H9 (cell line): ENCODE data around the gene NEGR1. TPM values are rescaled to one million over a fixed set of nuclear protein-coding genes. Genes with fewer than 3 reads are reported as not detected.

ENCODE experiments used
- DNase-seq: peaks from one replicate; pipeline ENCODE4 v3.0.0-alpha.2; 2017
- H2AFZ ChIP-seq: one replicate; pipeline ENCODE4 v1.6.1; 2013; ENCODE audit warnings: mild to moderate bottlenecking, low read length, control low read depth, moderate library complexity
- H2AK5ac ChIP-seq: 2 replicates; pipeline ENCODE4 v1.6.1; 2013; ENCODE audit warnings: low read length, control low read depth, mixed read lengths; ENCODE audit not compliant: insufficient read length
- H2BK120ac ChIP-seq: one replicate; pipeline ENCODE4 v1.6.1; 2013; ENCODE audit warnings: low read depth, mild to moderate bottlenecking, low read length, control low read depth, inconsistent platforms; ENCODE audit not compliant: poor library complexity, severe bottlenecking
- H2BK12ac ChIP-seq: 2 replicates; pipeline ENCODE4 v1.6.1; 2013; ENCODE audit warnings: low read length, control low read depth, mixed read lengths, low read depth; ENCODE audit not compliant: insufficient read length
- H2BK15ac ChIP-seq: 2 replicates; pipeline ENCODE4 v1.6.1; 2013; ENCODE audit warnings: low read depth, low read length, control low read depth
- H2BK20ac ChIP-seq: one replicate; pipeline ENCODE4 v1.6.1; 2013; ENCODE audit warnings: low read depth, mild to moderate bottlenecking, low read length, control low read depth, inconsistent platforms; ENCODE audit not compliant: poor library complexity, severe bottlenecking
- H2BK5ac ChIP-seq: 2 replicates; pipeline ENCODE4 v1.6.1; 2013; ENCODE audit warnings: low read length, control low read depth, mixed read lengths; ENCODE audit not compliant: insufficient read length
- H3K14ac ChIP-seq: 2 replicates; pipeline ENCODE4 v1.6.1; 2013; ENCODE audit warnings: low read length, control low read depth; ENCODE audit not compliant: insufficient read depth
- H3K18ac ChIP-seq: 2 replicates; pipeline ENCODE4 v1.6.1; 2013; ENCODE audit warnings: low read depth, mild to moderate bottlenecking, mixed read lengths, low read length, control low read depth; ENCODE audit not compliant: insufficient read length
- H3K23ac ChIP-seq: 2 replicates; pipeline ENCODE4 v1.6.1; 2013; ENCODE audit warnings: low read length, control low read depth, mixed read lengths, low read depth; ENCODE audit not compliant: insufficient read length
- H3K23me2 ChIP-seq: 2 replicates; pipeline ENCODE4 v1.6.1; 2013; ENCODE audit warnings: low read depth, mild to moderate bottlenecking, mixed read lengths, low read length, control low read depth; ENCODE audit not compliant: insufficient read length, poor library complexity, severe bottlenecking
- H3K27ac ChIP-seq: 2 replicates; pipeline ENCODE4 v1.5.1; 2013; ENCODE audit warnings: low read length, control low read depth, mixed read lengths, low read depth; ENCODE audit not compliant: insufficient read length
- H3K27me3 ChIP-seq: 2 replicates; pipeline ENCODE4 v1.6.1; 2013; ENCODE audit warnings: low read length, control low read depth, inconsistent platforms; ENCODE audit not compliant: insufficient read depth
- H3K4ac ChIP-seq: 2 replicates; pipeline ENCODE4 v1.6.1; 2013; ENCODE audit warnings: low read depth, mild to moderate bottlenecking, control low read depth, inconsistent platforms, low read length, moderate library complexity
- H3K4me1 ChIP-seq: 2 replicates; pipeline ENCODE4 v1.6.1; 2013; ENCODE audit warnings: low read length, control low read depth, inconsistent platforms; ENCODE audit not compliant: insufficient read depth
- H3K4me2 ChIP-seq: 2 replicates; pipeline ENCODE4 v1.6.1; 2013; ENCODE audit warnings: low read length, control low read depth, mixed read lengths; ENCODE audit not compliant: insufficient read length, insufficient read depth
- H3K56ac ChIP-seq: 2 replicates; pipeline ENCODE4 v1.6.1; 2013; ENCODE audit warnings: low read depth, mild to moderate bottlenecking, mixed read lengths, low read length, control low read depth; ENCODE audit not compliant: insufficient read length
- H3K79me1 ChIP-seq: 2 replicates; pipeline ENCODE4 v1.6.1; 2013; ENCODE audit warnings: low read depth, mild to moderate bottlenecking, moderate library complexity, low read length, control low read depth, inconsistent platforms; ENCODE audit not compliant: insufficient read depth, poor library complexity, severe bottlenecking
- H3K79me2 ChIP-seq: 2 replicates; pipeline ENCODE4 v1.6.1; 2013; ENCODE audit warnings: low read length, control low read depth, inconsistent platforms; ENCODE audit not compliant: insufficient read depth
- H3K9ac ChIP-seq: 2 replicates; pipeline ENCODE4 v1.6.1; 2013; ENCODE audit warnings: low read length, control low read depth, mixed read lengths; ENCODE audit not compliant: insufficient read length; ENCODE audit errors: extremely low read depth
- H3K9me3 ChIP-seq: one replicate; pipeline ENCODE4 v1.6.1; 2013; ENCODE audit warnings: low read depth, low read length, inconsistent platforms; ENCODE audit not compliant: control insufficient read depth
- H3T11ph ChIP-seq: one replicate; pipeline ENCODE4 v1.6.1; 2013; ENCODE audit warnings: mild to moderate bottlenecking, low read length, control low read depth, inconsistent platforms
- H4K20me1 ChIP-seq: one replicate; pipeline ENCODE4 v1.6.1; 2013; ENCODE audit not compliant: control insufficient read depth, insufficient read length, insufficient read depth
- H4K5ac ChIP-seq: 2 replicates; pipeline ENCODE4 v1.6.1; 2013; ENCODE audit warnings: low read depth, mild to moderate bottlenecking, mixed read lengths, low read length, control low read depth; ENCODE audit not compliant: insufficient read length
- H4K8ac ChIP-seq: replicated peaks from 2 replicates; pipeline ENCODE4 v1.6.1; 2013; ENCODE audit warnings: low read length, control low read depth, mixed read lengths, low read depth; ENCODE audit not compliant: insufficient read length
- H4K91ac ChIP-seq: 2 replicates; pipeline ENCODE4 v1.6.1; 2013; ENCODE audit warnings: low read depth, mild to moderate bottlenecking, moderate library complexity, mixed read lengths, low read length, control low read depth; ENCODE audit not compliant: insufficient read length
- H3K27ac Mint-ChIP-seq, 3 experiments: 2 replicates in 2 of 3; 3 replicates in 1 of 3; pipeline ENCODE4 v1.8.0; 2020 to 2021; ENCODE audit warnings: mixed read lengths in 3 of 3, mild to moderate bottlenecking in 1 of 3, moderate library complexity in 1 of 3
- H3K27me3 Mint-ChIP-seq: 2 replicates; pipeline ENCODE4 v1.8.0; 2021; ENCODE audit warnings: low read depth, mild to moderate bottlenecking, moderate library complexity, mixed read lengths
- H3K36me3 Mint-ChIP-seq, 3 experiments: 2 replicates in 2 of 3; 3 replicates in 1 of 3; pipeline ENCODE4 v1.8.0; 2020 to 2021; ENCODE audit warnings: low read depth in 3 of 3, mixed read lengths in 3 of 3; ENCODE audit not compliant: insufficient read depth in 1 of 3
- H3K4me1 Mint-ChIP-seq, 2 experiments: 2 replicates each; pipeline ENCODE4 v1.8.0; 2020; ENCODE audit warnings: mixed read lengths in 2 of 2
- H3K4me3 Mint-ChIP-seq, 2 experiments: 2 replicates in 1 of 2; 3 replicates in 1 of 2; pipeline ENCODE4 v1.8.0; 2020 to 2021; ENCODE audit warnings: mild to moderate bottlenecking in 2 of 2, mixed read lengths in 2 of 2, moderate library complexity in 1 of 2
- H3K9me3 Mint-ChIP-seq, 2 experiments: 2 replicates in 1 of 2; 3 replicates in 1 of 2; pipeline ENCODE4 v1.8.0; 2020; ENCODE audit warnings: mild to moderate bottlenecking in 2 of 2, mixed read lengths in 2 of 2, moderate library complexity in 1 of 2
- WGBS: extraction: QIAGEN DNeasy Blood & Tissue Kit; methylation state at CpG from one replicate; pipeline ENCODE4 v1.1.7; 2013; ENCODE audit warnings: missing lambda C conversion rate, low lambda C conversion rate, mixed read lengths; ENCODE audit not compliant: insufficient read length; ENCODE audit errors: extremely low coverage; 5-methylcytosine and 5-hydroxymethylcytosine counted together
- total RNA-seq: library from RNA; stranded (reverse); gene quantifications from 2 replicates; pipeline ENCODE4 v1.2.1, GENCODE V29; 2021
- TF ChIP-seq, protein P1 (sequence below): fragments of 200-600 bp; sonication (generic); conservative IDR thresholded peaks from 3 replicates; pipeline ENCODE4 v1.8.0; 2021; ENCODE audit warnings: antibody characterized with exemption, mild to moderate bottlenecking

The NEGR1 gene
- total RNA-seq, 1 experiment from 2014 or later = 0.13 TPM

DNA sequence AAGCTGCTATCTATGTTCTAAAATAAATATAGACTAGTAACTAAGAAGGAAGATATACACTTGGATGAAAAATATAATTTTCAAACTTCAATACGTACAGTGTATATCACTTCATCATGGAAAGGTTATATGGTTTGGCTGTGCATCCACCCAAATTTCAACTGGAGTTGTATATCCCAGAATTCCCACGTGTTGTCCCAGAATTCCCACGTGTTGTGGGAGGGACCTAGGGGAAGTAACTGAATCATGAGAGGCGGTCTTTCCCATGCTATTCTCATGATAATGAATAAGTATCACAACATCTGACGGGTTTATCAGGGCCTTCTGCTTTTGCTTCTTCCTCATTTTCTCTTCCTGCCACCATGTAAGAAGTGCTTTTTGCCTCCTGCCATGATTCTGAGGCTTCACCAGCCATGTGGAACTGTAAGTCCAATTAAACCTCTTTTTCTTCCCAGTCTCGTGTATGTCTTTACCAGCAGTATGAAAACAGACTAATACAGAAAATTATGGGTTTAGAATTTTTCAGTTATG is 10.7 kb downstream of the NEGR1 start:
- no peak overlapping the region for H2BK120ac ChIP-seq
- no peak for DNase-seq
- no CpG with 5 or more reads among the region's 6 CpGs for WGBS
- Mint-ChIP-seq H3K4me1 (peaks cover 2% of the 10 kb centered on the region in 2 experiments; a peak in 1 of 4 replicates), H3K36me3 (no peaks in the 10 kb centered on the region), H3K4me3 (no peak overlapping the region), H3K27ac (peak overlapping the region in 1 of 3 experiments; percentile 31; a peak in 1 of 7 replicates), H3K9me3 (no peaks in the 10 kb centered on the region; a peak in 1 of 5 replicates), H3K27me3 (peaks cover under 1% of the 10 kb centered on the region; the same call in 1 of the 2 replicates)
- no peak overlapping the region for H3T11ph ChIP-seq
- no peak overlapping the region for H3K23ac ChIP-seq
- no peak overlapping the region for H2BK5ac ChIP-seq
- TF ChIP-seq, protein P1, sequence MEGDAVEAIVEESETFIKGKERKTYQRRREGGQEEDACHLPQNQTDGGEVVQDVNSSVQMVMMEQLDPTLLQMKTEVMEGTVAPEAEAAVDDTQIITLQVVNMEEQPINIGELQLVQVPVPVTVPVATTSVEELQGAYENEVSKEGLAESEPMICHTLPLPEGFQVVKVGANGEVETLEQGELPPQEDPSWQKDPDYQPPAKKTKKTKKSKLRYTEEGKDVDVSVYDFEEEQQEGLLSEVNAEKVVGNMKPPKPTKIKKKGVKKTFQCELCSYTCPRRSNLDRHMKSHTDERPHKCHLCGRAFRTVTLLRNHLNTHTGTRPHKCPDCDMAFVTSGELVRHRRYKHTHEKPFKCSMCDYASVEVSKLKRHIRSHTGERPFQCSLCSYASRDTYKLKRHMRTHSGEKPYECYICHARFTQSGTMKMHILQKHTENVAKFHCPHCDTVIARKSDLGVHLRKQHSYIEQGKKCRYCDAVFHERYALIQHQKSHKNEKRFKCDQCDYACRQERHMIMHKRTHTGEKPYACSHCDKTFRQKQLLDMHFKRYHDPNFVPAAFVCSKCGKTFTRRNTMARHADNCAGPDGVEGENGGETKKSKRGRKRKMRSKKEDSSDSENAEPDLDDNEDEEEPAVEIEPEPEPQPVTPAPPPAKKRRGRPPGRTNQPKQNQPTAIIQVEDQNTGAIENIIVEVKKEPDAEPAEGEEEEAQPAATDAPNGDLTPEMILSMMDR = no peak
- H3K18ac ChIP-seq = no peak overlapping the region
- H2AK5ac ChIP-seq = no peak overlapping the region
- no peak overlapping the region for H3K4ac ChIP-seq
- no peak overlapping the region for H3K9ac ChIP-seq
- no peaks in the 10 kb centered on the region for H3K79me2 ChIP-seq
- no peak overlapping the region for H3K27ac ChIP-seq
- H3K27me3 ChIP-seq = no peaks in the 10 kb centered on the region
- no peak overlapping the region for H3K14ac ChIP-seq
- H3K4me2 ChIP-seq = no peak overlapping the region
- no peak overlapping the region for H2AFZ ChIP-seq
- no peak overlapping the region for H4K8ac ChIP-seq
- H3K56ac ChIP-seq = no peak overlapping the region
- no peaks in the 10 kb centered on the region for H3K9me3 ChIP-seq
- no peak overlapping the region for H4K91ac ChIP-seq
- H3K79me1 ChIP-seq = no peaks in the 10 kb centered on the region
- H4K20me1 ChIP-seq = no peaks in the 10 kb centered on the region
- H4K5ac ChIP-seq = no peak overlapping the region
- H3K23me2 ChIP-seq = no peaks in the 10 kb centered on the region
- no peak overlapping the region for H2BK20ac ChIP-seq
- no peak overlapping the region for H2BK15ac ChIP-seq
- no peak overlapping the region for H2BK12ac ChIP-seq
- H3K4me1 ChIP-seq = no peaks in the 10 kb centered on the region
